K562 (cell line): ENCODE measurements around the gene DEGS2. TPM values are rescaled to one million over a fixed set of nuclear protein-coding genes. Genes with fewer than 3 reads are reported as not detected.
A peak's percentile ranks its signal among the peaks of the same experiment; 100 is the strongest.

Experiments
- CEBPB ChIP-seq: fragments of 450-650 bp; IDR thresholded peaks from 2 replicates; pipeline ENCODE4 v1.6.1; 2016; ENCODE audit warnings: missing genetic modification characterization, missing compliant biosample characterization
- COPS2 ChIP-seq: fragments of 450-650 bp; conservative IDR thresholded peaks from 2 replicates; pipeline ENCODE4 v1.6.1; 2016; ENCODE audit warnings: mild to moderate bottlenecking, moderate library complexity
- CREB3 ChIP-seq: fragments of 450-650 bp; conservative IDR thresholded peaks from 2 replicates; pipeline ENCODE4 v1.6.1; 2016; ENCODE audit warnings: missing genetic modification characterization, low read depth, mild to moderate bottlenecking, missing compliant biosample characterization, moderate library complexity
- DPF2 ChIP-seq: fragments of 450-650 bp; IDR thresholded peaks from 2 replicates; pipeline ENCODE4 v1.6.1; 2016
- GTF2A2 ChIP-seq: IDR thresholded peaks from 2 replicates; pipeline ENCODE4 v1.6.1; 2016; ENCODE audit warnings: mild to moderate bottlenecking, missing genetic modification characterization, missing compliant biosample characterization
- HMGN3 ChIP-seq: IDR thresholded peaks from 2 replicates; pipeline ENCODE4 v1.6.1; 2011; ENCODE audit warnings: borderline replicate concordance, low read depth, mild to moderate bottlenecking, mixed read lengths, low read length; ENCODE audit not compliant: insufficient read length; ENCODE audit errors: extremely low read depth
- HMGXB4 ChIP-seq: sonication (generic); formaldehyde crosslinking; IDR thresholded peaks from 2 replicates; pipeline ENCODE4 v1.8.1; 2023; ENCODE audit warnings: mild to moderate bottlenecking, missing genetic modification reagents
- IRF2 ChIP-seq: sonication (generic); formaldehyde crosslinking; IDR thresholded peaks from 2 replicates; pipeline ENCODE4 v1.8.1; 2022; ENCODE audit warnings: mild to moderate bottlenecking, missing genetic modification reagents
- KLF1 ChIP-seq: fragments of 450-650 bp; IDR thresholded peaks from 2 replicates; pipeline ENCODE4 v1.6.1; 2016; ENCODE audit warnings: missing genetic modification characterization, missing compliant biosample characterization
- MLLT1 ChIP-seq, 2 experiments: fragments of 450-650 bp; IDR thresholded peaks; 2 replicates each; pipeline ENCODE4 v1.6.1; 2016
- MYC ChIP-seq, 2 experiments: fragments of 250-450 bp in 1 of 2; sonication (Bioruptor Pico) in 1 of 2; IDR thresholded peaks; 2 replicates each; pipeline versions ENCODE4 v1.5.1 to v1.6.1; 2012 to 2021; ENCODE audit warnings: low read depth in 2 of 2, borderline replicate concordance in 1 of 2, improper control_type of control experiment in 1 of 2, low read length in 1 of 2, mild to moderate bottlenecking in 1 of 2, moderate library complexity in 1 of 2
- NFATC3 ChIP-seq: fragments of 450-650 bp; IDR thresholded peaks from 2 replicates; pipeline ENCODE4 v1.6.1; 2017; ENCODE audit warnings: mild to moderate bottlenecking
- NFXL1 ChIP-seq: fragments of 450-650 bp; formaldehyde crosslinking; IDR thresholded peaks from 2 replicates; pipeline ENCODE4 v1.4.0; 2021; ENCODE audit warnings: mild to moderate bottlenecking
- OTX1 ChIP-seq: fragments of 450-650 bp; formaldehyde crosslinking; IDR thresholded peaks from 2 replicates; pipeline ENCODE4 v1.4.0; 2022; ENCODE audit warnings: mild to moderate bottlenecking
- PHB2 ChIP-seq: fragments of 450-650 bp; IDR thresholded peaks from 2 replicates; pipeline ENCODE4 v1.6.1; 2017; ENCODE audit warnings: low read depth
- PKNOX1 ChIP-seq: fragments of 450-650 bp; IDR thresholded peaks from 2 replicates; pipeline ENCODE4 v1.6.1; 2016
- SNRNP70 ChIP-seq: fragments of 200-400 bp; formaldehyde crosslinking; optimal IDR thresholded peaks from 2 replicates; pipeline ENCODE3; 2017; ENCODE audit warnings: low read depth, low read length
- SREBF2 ChIP-seq: sonication (generic); formaldehyde crosslinking; IDR thresholded peaks from 2 replicates; pipeline ENCODE4 v1.4.0; 2020; ENCODE audit warnings: mild to moderate bottlenecking, missing genetic modification reagents
- TAF1 ChIP-seq: IDR thresholded peaks from 2 replicates; pipeline ENCODE4 v1.6.1; 2011; ENCODE audit warnings: mild to moderate bottlenecking, low read length, moderate library complexity; ENCODE audit not compliant: insufficient read depth, control insufficient read depth, severe bottlenecking; ENCODE audit errors: extremely low read depth
- TRIM28 ChIP-seq: fragments of 450-650 bp; IDR thresholded peaks from 2 replicates; pipeline ENCODE4 v1.6.1; 2017
- ZFP30 ChIP-seq: fragments of 250-450 bp; sonication (Bioruptor Pico); IDR thresholded peaks from 2 replicates; pipeline ENCODE4 v1.8.0; 2022; ENCODE audit warnings: moderate library complexity, mild to moderate bottlenecking, inconsistent platforms, borderline replicate concordance
- ZNF165 ChIP-seq: fragments of 250-450 bp; sonication (Bioruptor Pico); IDR thresholded peaks from 2 replicates; pipeline ENCODE4 v1.4.0; 2020; ENCODE audit warnings: borderline replicate concordance
- ZNF23 ChIP-seq: fragments of 250-450 bp; sonication (Bioruptor Pico); IDR thresholded peaks from 2 replicates; pipeline ENCODE4 v1.4.0; 2020; ENCODE audit warnings: mild to moderate bottlenecking
- ZNF311 ChIP-seq: fragments of 250-450 bp; sonication (Bioruptor Pico); IDR thresholded peaks from 2 replicates; pipeline ENCODE4 v1.4.0; 2020; ENCODE audit warnings: mild to moderate bottlenecking, moderate library complexity
- polyA plus RNA-seq, 8 experiments: library from polyadenylated mRNA; depleted of rRNA in 4 of 8; stranded (reverse) in 5 of 8; unstranded in 3 of 8; fragments of >200 nt; fragmentation: Nextera tagmentation in 2 of 8; fragmentation: Illumina TruSeq in 1 of 8; extraction: Ambion mirVana in 2 of 8; extraction: Trizol in 1 of 8; gene quantifications; 2 replicates each; pipeline versions ENCODE4 v1.2.1 to v1.2.3, GENCODE V29; 2011 to 2014; ENCODE audit warnings: inconsistent platforms in 1 of 8, missing spikeins in 1 of 8
- total RNA-seq, 7 experiments: library from RNA; depleted of rRNA in 6 of 7; stranded (reverse); fragments of >200 nt in 6 of 7; fragmentation: Illumina TruSeq in 2 of 7; extraction: Trizol in 2 of 7; gene quantifications; 2 replicates each; pipeline versions ENCODE4 v1.2.1 to v1.2.3, GENCODE V29; 2011 to 2021; ENCODE audit warnings: low replicate concordance in 1 of 7

DEGS2 gene
- total and polyA plus RNA-seq, 9 of the 15 experiments (the other 6 are each of a cell fraction or from before 2014, with no cell fraction given): 0.22 to 2.9 (median 0.70) TPM

GRCh38 chr14:100142073-100143040, 17.1 kb downstream of the DEGS2 start (continued):
- no peak for TF ChIP-seq HMGXB4 (CRISPR knock-in tag)
- TF ChIP-seq GTF2A2 (tag): no peak
- TF ChIP-seq CEBPB (tag): no peak
- TF ChIP-seq SNRNP70: no peak
- TF ChIP-seq ZFP30 (CRISPR knock-in tag): no peak
- TF ChIP-seq MLLT1 (IDR thresholded peaks at IDR 0.05): no peak
- TF ChIP-seq NFXL1 (CRISPR knock-in tag): no peak
- 0 out of 2 replicates have a peak, but pooled peaks have one; percentile 20 for TF ChIP-seq ZNF311
- 0 out of 2 replicates have a peak, but pooled peaks have one; percentile 11 for TF ChIP-seq PKNOX1
- peak; percentile 50; the same call in 1 of the 2 replicates for TF ChIP-seq CREB3 (tag)
- TF ChIP-seq KLF1 (tag): no peak
- TF ChIP-seq SREBF2 (CRISPR knock-in tag): no peak
- TF ChIP-seq NFATC3: no peak
- TF ChIP-seq TAF1: peak; percentile 23
- no peak for TF ChIP-seq IRF2 (CRISPR knock-in tag)
- TF ChIP-seq COPS2: no peak
- peak; percentile 89 for TF ChIP-seq DPF2
- TF ChIP-seq HMGN3: peak; percentile 91
- no peak for TF ChIP-seq ZNF165 (CRISPR knock-in tag)
- TF ChIP-seq ZNF23: no peak
- no peak for TF ChIP-seq OTX1 (CRISPR knock-in tag)
- peak; percentile 54 for TF ChIP-seq PHB2
- peak; percentile 42 for TF ChIP-seq MYC (IDR thresholded peaks at IDR 0.05; ENCODE audit: low read depth, low read length)
- no peak for TF ChIP-seq MYC (CRISPR knock-in tag; IDR thresholded peaks at IDR 0.05; ENCODE audit: borderline replicate concordance, low read depth)
- TF ChIP-seq TRIM28: no peak
